ENCODE data around the gene PCSK7.

Gene PCSK7

DNA sequence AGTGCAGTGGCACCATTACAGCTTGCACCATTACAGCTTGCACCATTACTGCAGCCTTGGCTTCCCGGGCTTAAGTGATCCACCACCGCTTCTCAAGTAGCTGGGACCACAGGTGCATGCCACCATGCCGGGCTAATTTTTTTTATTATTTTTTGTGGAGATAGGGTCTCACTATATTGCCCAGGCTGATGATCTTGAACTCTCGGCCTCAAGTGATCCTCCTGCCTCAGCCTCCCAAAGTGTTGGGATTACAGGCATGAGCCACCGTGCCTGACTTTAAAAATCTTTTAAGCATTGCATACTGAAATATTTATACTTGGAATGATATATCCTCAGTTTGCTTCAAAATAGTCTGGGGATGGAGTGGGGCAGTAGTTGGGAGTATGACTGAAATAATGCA is 77.4 kb downstream of the PCSK7 start:
- no peak for DNase-seq (ENCODE audit: low read depth)
- TF ChIP-seq, protein P1, sequence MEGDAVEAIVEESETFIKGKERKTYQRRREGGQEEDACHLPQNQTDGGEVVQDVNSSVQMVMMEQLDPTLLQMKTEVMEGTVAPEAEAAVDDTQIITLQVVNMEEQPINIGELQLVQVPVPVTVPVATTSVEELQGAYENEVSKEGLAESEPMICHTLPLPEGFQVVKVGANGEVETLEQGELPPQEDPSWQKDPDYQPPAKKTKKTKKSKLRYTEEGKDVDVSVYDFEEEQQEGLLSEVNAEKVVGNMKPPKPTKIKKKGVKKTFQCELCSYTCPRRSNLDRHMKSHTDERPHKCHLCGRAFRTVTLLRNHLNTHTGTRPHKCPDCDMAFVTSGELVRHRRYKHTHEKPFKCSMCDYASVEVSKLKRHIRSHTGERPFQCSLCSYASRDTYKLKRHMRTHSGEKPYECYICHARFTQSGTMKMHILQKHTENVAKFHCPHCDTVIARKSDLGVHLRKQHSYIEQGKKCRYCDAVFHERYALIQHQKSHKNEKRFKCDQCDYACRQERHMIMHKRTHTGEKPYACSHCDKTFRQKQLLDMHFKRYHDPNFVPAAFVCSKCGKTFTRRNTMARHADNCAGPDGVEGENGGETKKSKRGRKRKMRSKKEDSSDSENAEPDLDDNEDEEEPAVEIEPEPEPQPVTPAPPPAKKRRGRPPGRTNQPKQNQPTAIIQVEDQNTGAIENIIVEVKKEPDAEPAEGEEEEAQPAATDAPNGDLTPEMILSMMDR (IDR thresholded peaks at IDR 0.05; ENCODE audit: low read depth, low read length, missing control alignments): no peak
- H3K4me3 ChIP-seq (ENCODE audit: low read depth, low read length): no peak overlapping the region
- in situ Hi-C loops (cut with HindIII; ENCODE audit: low sequenced_read_pairs): no loop called here
